Measurements from ENCODE around the gene MGRN1.

The MGRN1 gene

DNA sequence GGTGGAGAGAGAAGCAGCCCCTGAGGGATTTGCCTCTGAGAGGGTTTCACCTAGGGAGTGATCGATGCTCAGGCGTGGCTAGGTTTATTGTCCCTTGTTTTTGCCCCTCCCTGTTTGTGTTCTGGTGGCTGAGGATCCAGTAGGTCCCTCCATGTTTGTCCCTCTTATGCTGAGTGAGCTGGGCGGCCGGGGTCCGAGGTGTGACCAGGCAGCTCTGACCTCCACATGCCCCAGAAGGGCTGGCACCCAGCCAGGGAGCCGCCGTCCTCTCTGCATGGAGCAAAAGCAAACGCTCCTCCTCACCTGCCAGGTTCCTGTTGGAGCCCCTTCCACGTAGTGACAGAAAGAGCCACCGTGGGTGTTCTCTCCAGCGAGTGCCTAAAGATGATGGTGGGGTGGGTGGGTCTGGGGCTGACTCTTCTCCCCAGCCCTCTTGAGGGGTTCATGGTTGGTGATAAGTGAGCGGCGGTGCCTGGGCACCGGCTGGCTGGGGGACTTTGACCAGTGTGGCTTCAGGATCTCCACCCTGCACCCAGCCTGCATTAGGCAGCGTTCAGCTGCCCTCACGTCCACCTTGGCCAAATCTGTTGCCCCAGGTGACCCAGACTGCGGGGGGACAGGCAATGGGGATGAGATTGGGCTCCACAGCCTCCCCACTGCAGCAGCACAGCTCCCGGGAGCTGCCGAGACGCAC lies 54.7 kb downstream of the MGRN1 start:
- no peak for DNase-seq (ENCODE audit: low read depth in 1 of 2, low spot score in 1 of 2)
- in situ Hi-C loops (cut with HindIII; ENCODE audit: low pct_unique_long_range_greater_than_20kb, low sequenced_read_pairs): no loop called here
- TF ChIP-seq JUND (IDR thresholded peaks at IDR 0.05; ENCODE audit: low read depth): no peak

DNA sequence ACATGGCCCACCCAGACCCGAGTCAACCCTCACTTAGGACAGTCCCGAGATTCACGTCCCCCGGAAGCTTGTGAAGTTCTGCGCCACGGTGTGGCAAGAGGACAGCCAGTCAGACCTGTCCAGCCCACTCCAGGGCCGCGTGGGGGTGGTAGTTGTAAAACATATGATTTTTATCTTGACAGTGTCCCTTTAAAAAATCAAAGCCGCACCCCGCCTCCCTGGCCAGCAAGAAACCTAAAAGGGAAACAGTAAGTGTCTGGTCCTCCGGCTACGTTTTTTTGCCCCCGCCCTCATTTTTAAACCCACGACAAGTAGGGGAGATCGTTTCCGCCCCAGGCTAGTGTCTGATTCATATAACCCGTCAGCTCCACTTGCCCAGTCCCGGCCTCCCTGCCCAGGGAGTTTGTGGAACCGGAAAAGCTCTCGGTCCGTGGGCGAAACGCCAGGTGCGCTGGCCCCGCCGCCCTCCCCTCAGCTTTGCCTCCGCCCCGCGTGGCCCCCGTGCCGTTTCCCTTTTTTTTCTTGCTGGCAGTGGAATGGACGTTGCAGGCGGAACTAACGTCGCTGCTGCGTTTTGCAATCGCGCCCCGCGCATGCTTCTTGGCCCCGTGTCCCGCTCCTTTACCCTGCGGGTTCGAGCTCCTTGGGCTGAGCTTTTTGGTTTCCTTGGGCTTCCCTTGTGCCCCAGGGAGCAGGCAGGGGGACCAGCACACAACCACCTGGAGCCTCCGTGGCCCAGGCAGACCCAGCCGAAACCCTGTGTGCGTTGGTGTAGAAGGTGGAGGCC lies 55.4 kb downstream of the MGRN1 start:
- in situ Hi-C loops (cut with HindIII; ENCODE audit: low pct_unique_long_range_greater_than_20kb, low sequenced_read_pairs): no loop called here
- TF ChIP-seq JUND (IDR thresholded peaks at IDR 0.05; ENCODE audit: low read depth): peak; percentile 17; the same call in 1 of the 2 replicates
- peak; percentile 75 to 89 for DNase-seq (ENCODE audit: low read depth in 1 of 2, low spot score in 1 of 2)

DNA sequence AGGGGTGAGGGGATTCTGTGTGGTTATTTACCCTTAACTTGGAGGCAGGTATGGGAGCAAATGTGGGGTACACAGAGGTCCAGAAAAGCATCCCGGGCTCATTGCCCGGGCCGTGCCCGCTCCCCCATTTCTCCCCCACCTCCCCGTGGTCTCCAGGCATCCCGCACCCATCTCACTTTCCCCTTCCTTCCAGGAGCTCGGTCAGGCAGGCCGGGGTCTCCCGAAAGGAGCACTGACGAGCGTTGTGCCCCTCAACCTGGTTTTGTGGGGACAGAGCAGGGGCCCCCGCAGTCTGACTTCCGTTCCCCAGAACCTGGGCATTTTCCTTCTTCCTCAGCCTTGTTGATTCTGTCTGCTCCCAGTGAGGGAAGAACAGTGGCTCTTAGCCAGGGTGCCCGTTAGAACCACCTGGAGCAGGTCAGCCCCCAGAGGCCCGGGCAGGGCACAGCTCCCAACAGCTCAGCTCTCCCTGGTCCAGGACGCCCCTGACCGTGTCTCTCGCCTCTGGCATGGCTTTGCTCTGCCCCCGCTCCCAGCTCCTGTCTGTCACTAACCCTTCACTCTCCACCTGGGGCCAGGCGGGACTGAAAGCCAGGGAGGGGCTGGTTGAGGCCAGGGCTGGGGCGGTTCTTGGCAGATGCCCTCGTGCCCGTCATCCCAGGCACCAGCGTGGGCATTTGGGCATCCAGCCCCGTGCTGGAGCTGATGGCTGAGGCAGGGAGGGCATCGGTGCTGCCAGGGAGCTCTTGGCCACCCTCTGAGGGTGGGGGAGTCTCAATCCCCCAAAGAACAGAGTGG lies 56.2 kb downstream of the MGRN1 start:
- in situ Hi-C loops (cut with HindIII; ENCODE audit: low pct_unique_long_range_greater_than_20kb, low sequenced_read_pairs): no loop called here

DNA sequence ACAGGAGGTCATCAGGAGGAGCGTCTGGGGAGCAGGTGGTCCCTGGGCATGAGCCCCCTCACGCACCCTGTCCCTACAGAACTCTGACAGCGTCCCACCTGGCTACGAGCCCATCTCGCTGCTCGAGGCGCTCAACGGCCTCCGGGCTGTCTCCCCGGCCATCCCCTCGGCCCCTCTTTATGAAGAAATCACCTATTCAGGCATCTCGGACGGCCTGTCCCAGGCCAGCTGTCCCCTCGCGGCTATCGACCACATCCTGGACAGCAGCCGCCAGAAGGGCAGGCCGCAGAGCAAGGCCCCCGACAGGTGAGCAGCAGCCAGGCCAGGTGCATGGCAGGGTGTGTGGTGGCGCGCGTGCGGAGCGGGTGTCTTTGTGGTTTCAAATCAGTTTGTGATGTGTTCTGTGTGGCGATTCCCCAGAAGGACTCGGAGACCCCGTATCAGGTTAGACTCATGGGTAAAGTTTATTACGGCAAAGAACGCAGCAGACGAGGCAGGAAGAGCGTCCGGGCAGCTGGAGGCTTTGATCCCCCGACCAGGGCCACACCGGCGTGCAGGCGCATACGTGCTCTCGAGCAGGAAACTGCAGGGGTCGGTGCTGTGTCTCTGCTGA lies 57.0 kb downstream of the MGRN1 start:
- no peak for DNase-seq (ENCODE audit: low read depth in 1 of 2, low spot score in 1 of 2)
- TF ChIP-seq JUND (IDR thresholded peaks at IDR 0.05; ENCODE audit: low read depth): no peak
- in situ Hi-C loops (cut with HindIII; ENCODE audit: low pct_unique_long_range_greater_than_20kb, low sequenced_read_pairs): no loop called here

More for the DNA sequence above, 56.2 kb downstream of the MGRN1 start:
- no peak for TF ChIP-seq JUND (IDR thresholded peaks at IDR 0.05; ENCODE audit: low read depth)
- DNase-seq (ENCODE audit: low read depth in 1 of 2, low spot score in 1 of 2): no peak

DNA sequence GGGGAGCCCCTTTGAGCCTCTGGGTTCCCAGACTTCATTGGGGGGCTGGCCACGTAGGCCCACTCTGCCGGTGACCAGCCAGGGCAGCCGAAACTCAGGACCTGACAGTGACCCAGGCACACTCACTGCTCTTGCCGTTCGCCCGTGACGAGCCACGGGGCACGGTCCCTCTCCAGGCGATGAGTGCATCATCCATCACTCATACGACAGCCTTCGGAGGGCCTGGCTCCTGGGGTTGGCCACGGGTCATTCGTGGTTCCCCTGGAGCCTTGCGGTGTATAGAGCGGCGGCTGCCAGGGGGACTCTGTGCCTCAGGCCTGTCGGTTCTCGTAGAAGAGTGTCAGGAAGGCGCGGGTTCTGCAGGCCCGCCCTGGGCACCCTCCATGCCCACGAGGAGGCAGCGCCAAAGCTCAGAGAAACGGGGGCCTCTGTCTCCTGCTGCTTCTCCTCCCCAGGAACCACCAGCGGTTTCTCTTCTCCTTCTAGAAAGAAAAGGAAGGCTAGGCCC lies 57.5 kb downstream of the MGRN1 start:
- no peak for DNase-seq (ENCODE audit: low read depth in 1 of 2, low spot score in 1 of 2)
- in situ Hi-C loops (cut with HindIII; ENCODE audit: low pct_unique_long_range_greater_than_20kb, low sequenced_read_pairs): no loop called here
- TF ChIP-seq JUND (IDR thresholded peaks at IDR 0.05; ENCODE audit: low read depth): no peak

DNA sequence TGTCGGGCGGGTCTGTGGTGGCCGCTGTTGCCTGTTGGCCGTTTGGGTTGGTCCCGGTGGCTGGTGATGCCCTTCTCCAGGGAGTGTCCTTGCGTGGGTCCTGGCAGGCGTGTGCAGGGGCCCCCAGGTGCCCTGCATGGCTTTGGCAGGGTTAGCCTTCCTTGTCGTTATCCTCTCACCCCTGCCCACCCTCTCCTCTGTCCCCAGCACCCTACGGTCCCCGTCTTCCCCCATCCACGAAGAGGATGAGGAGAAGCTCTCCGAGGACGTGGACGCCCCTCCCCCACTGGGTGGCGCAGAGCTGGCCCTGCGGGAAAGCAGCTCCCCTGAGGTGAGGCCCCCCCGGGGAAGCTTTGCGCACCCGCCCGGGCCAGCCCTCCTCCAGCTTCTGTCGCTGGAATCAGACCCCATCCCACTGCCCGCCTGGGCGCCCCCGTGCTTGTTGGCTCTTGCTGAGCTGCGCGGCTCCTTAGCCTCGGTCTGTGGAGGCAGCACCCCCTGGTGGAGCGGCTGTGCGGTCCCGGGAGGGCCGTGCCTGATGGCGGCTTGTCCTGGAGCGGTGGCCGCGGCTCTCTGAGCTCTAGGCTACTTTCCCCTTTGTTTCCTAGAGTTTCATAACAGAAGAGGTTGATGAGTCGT lies 58.1 kb downstream of the MGRN1 start:
- DNase-seq (ENCODE audit: low read depth in 1 of 2, low spot score in 1 of 2): no peak
- no peak for TF ChIP-seq JUND (IDR thresholded peaks at IDR 0.05; ENCODE audit: low read depth)
- in situ Hi-C loops (cut with HindIII; ENCODE audit: low pct_unique_long_range_greater_than_20kb, low sequenced_read_pairs): no loop called here

DNA sequence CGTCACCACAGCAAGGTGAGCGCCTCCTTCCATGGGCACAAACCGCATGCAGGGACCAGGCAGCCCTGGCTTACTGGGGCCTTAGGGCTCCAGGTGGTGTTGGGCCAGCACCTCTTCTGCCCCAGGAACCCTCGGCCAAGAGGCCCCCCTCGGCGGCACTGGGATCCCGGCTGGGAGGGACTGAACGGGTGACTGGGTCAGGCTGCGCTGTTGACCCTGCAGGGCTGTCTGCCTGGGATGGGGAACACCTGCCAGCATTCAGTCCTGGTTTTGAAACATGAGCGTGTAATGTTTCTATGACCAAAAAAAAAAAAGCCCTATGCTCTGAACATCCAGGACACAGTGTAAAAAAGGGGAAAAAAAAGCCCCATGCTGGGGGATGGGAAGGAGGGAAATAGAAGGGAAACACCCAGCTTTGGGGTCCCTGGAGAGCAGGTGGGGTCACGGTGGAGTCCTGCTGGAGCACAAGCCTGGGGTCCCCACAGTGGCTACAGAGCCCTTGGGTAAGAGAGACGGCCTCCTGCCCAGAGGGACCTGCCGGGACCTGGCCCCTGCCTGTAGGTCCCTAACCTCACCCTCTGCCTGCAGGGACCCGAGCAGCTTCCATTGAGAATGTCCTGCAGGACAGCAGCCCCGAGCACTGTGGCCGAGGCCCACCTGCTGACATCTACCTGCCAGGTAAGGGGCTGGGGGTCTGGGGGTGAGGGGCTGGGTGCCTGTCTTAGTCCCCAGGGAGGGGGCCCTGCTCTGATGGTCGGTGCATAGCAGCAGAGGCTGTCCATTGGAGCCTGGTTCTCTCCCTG lies 58.8 kb downstream of the MGRN1 start:
- TF ChIP-seq JUND (IDR thresholded peaks at IDR 0.05; ENCODE audit: low read depth): no peak
- DNase-seq (ENCODE audit: low read depth in 1 of 2, low spot score in 1 of 2): no peak
- in situ Hi-C loops (cut with HindIII; ENCODE audit: low pct_unique_long_range_greater_than_20kb, low sequenced_read_pairs): no loop called here

DNA sequence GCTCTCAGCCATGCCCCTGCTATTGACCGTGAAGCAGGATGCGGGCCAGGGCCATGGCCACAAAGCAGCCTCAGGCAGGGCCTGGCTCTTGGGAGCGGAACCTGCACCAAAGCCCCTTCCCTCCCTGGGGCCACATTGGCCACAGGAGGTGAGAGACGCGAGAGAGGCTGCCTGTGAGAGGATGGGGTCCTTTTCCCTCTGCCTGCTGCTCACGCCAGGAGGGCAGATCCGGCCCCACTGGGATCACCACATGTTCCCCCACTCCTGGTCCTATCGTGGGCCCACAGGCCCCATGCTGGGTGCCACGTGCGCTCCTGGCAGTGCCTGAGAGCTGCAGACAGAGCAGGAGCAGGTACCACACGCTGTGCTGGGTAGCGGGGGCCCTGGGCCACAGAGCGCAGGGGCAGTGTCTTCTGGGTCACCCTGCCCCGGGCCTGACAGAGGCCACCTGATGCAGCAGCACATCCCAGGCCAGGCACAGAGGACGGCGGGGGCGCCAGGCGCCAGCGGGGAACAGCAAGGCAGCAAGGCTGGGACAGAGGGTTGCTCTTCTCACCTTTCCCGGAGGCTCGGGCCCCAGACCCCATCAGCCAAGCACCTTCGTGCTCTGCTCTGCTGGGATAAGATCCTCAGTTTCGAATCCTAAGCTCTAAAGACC lies 59.6 kb downstream of the MGRN1 start:
- no peak for DNase-seq (ENCODE audit: low read depth in 1 of 2, low spot score in 1 of 2)
- TF ChIP-seq JUND (IDR thresholded peaks at IDR 0.05; ENCODE audit: low read depth): no peak
- in situ Hi-C loops (cut with HindIII; ENCODE audit: low pct_unique_long_range_greater_than_20kb, low sequenced_read_pairs): no loop called here

DNA sequence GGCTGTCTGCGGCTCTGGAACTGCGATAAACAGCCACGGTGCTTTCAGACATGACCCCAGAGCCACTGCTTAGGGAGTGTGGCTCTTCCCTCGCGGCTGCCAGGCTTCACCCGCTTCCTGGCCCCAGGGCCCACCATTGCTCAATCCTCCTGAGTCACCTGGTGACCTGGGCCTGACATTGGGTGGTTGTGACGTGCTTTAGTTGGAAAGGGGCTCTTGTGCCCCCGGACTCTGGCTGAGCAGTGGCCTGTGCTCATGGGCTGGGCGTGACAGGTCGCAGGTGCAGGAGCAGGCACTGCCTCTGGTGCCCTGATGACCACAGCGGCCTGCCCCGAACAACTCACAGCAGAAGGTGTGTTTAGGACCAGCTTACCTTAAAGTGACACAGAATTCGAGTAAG lies 60.1 kb downstream of the MGRN1 start:
- no peak for TF ChIP-seq JUND (IDR thresholded peaks at IDR 0.05; ENCODE audit: low read depth)
- in situ Hi-C loops (cut with HindIII; ENCODE audit: low pct_unique_long_range_greater_than_20kb, low sequenced_read_pairs): no loop called here
- no peak for DNase-seq (ENCODE audit: low read depth in 1 of 2, low spot score in 1 of 2)

DNA sequence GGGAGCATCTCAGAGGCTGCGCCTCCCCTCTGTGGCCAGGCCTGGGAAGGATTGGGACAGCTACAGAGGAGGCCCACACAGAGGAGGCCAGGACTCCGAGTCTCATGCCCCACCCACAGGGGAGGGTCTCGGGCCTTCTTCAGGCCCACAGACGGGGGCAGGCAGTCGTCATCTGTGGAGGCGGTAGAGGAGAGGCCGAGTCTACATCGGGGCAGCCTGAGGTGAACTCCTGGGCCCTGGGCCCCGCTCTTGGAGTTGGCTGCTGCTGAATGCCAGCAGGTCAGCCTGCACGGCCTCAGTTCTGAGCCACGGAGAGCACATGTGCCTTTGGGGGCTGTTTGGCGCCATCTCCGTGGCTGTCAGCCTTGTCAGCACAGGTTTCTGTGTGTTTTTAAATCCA lies 60.7 kb downstream of the MGRN1 start:
- no peak for DNase-seq (ENCODE audit: low read depth in 1 of 2, low spot score in 1 of 2)
- in situ Hi-C loops (cut with HindIII; ENCODE audit: low pct_unique_long_range_greater_than_20kb, low sequenced_read_pairs): no loop called here
- no peak for TF ChIP-seq JUND (IDR thresholded peaks at IDR 0.05; ENCODE audit: low read depth)

Measured in T47D (cell line).